H1 (cell line): Measurements from ENCODE around the gene SELPLG. TPM values are rescaled to one million over a fixed set of nuclear protein-coding genes. Genes with fewer than 3 reads are reported as not detected.
A peak's percentile ranks its signal among the peaks of the same experiment; 100 is the strongest.

Experiments
- CTCF ChIA-PET: fragments of 300-600 bp; sonication (Branson Sonifier 250); formaldehyde crosslinking; loops from one replicate; lab custom pipeline; 2021; ENCODE audit not compliant: partially characterized antibody; lab: Charles Lee
- POLR2A ChIA-PET: fragments of 300-600 bp; sonication (Branson Sonifier 250); formaldehyde crosslinking; loops from one replicate; lab custom pipeline; 2021; ENCODE audit warnings: inconsistent platforms; ENCODE audit not compliant: partially characterized antibody; lab: Charles Lee
- DNase-seq, 2 experiments: peaks; one replicate each; pipeline versions ENCODE4 v3.0.0 to v3.0.0-alpha.2; 2010 to 2022; ENCODE audit warnings: low spot score in 2 of 2, low read depth in 1 of 2, mixed read lengths in 1 of 2
- FAIRE-seq: peaks from 2 replicates; lab custom pipeline; 2011; peaks lifted over from hg19 to GRCh38; lab: Jason Lieb, UNC
- H2AFZ ChIP-seq: 2 replicates; pipeline ENCODE4 v1.8.1; 2012; ENCODE audit warnings: low read length, inconsistent platforms
- H2AK5ac ChIP-seq: 2 replicates; pipeline ENCODE4 v1.6.1; 2013; ENCODE audit warnings: low read depth, low read length
- H2BK120ac ChIP-seq: replicated peaks from 2 replicates; pipeline ENCODE3; 2013; ENCODE audit warnings: low read depth, low read length, inconsistent platforms
- H2BK12ac ChIP-seq: 2 replicates; pipeline ENCODE4 v1.6.1; 2013; ENCODE audit warnings: low read depth, low read length
- H2BK15ac ChIP-seq: 2 replicates; pipeline ENCODE4 v1.6.1; 2013; ENCODE audit warnings: low read length
- H2BK20ac ChIP-seq: 2 replicates; pipeline ENCODE4 v1.6.1; 2013; ENCODE audit warnings: low read length
- H2BK5ac ChIP-seq: 2 replicates; pipeline ENCODE4 v1.6.1; 2013; ENCODE audit warnings: low read depth, low read length
- H3K14ac ChIP-seq: 2 replicates; pipeline ENCODE4 v1.6.1; 2013; ENCODE audit warnings: inconsistent platforms; ENCODE audit not compliant: insufficient read length
- H3K18ac ChIP-seq: 2 replicates; pipeline ENCODE4 v1.6.1; 2013; ENCODE audit warnings: low read length; ENCODE audit errors: extremely low read depth
- H3K23ac ChIP-seq: 2 replicates; pipeline ENCODE4 v1.6.1; 2013; ENCODE audit warnings: inconsistent platforms; ENCODE audit not compliant: insufficient read length
- H3K23me2 ChIP-seq: 2 replicates; pipeline ENCODE4 v1.6.1; 2013; ENCODE audit warnings: low read depth, low read length
- H3K27ac ChIP-seq: 2 replicates; pipeline ENCODE4 v1.6.1; 2011; ENCODE audit warnings: low read depth, low read length, inconsistent platforms
- H3K27me3 ChIP-seq, 4 experiments: replicated peaks in 1 of 4; 1 replicate in 1 of 4; 2 replicates in 3 of 4; pipeline versions ENCODE4 v1.6.1 to v1.8.1; 2011 to 2013; ENCODE audit warnings: low read length in 3 of 4, mild to moderate bottlenecking in 3 of 4, inconsistent platforms in 2 of 4, mixed read lengths in 2 of 4, moderate library complexity in 1 of 4; ENCODE audit not compliant: control insufficient read depth in 3 of 4, insufficient read depth in 3 of 4; ENCODE audit errors: extremely low read depth in 1 of 4
- H3K36me3 ChIP-seq, 4 experiments: 2 replicates each; pipeline versions ENCODE4 v1.6.1 to v1.8.1; 2011 to 2013; ENCODE audit warnings: mild to moderate bottlenecking in 4 of 4, low read length in 3 of 4, moderate library complexity in 2 of 4, control low read depth in 1 of 4, inconsistent platforms in 1 of 4; ENCODE audit not compliant: insufficient read depth in 4 of 4, control insufficient read depth in 2 of 4
- H3K4ac ChIP-seq: replicated peaks from 2 replicates; pipeline ENCODE3; 2013; ENCODE audit warnings: low read length, low read depth, mixed read lengths, inconsistent platforms; ENCODE audit not compliant: insufficient read length
- H3K4me1 ChIP-seq, 4 experiments: replicated peaks in 1 of 4; 1 replicate in 1 of 4; 2 replicates in 3 of 4; pipeline versions ENCODE4 v1.6.1 to v1.8.1; 2011 to 2013; ENCODE audit warnings: low read length in 3 of 4, inconsistent platforms in 2 of 4, mixed read lengths in 1 of 4; ENCODE audit not compliant: insufficient read depth in 4 of 4, control insufficient read depth in 3 of 4
- H3K4me2 ChIP-seq, 2 experiments: 2 replicates each; pipeline versions ENCODE4 v1.6.1 to v1.8.1; 2011 to 2013; ENCODE audit warnings: low read depth in 2 of 2, low read length in 2 of 2, control low read depth in 1 of 2, inconsistent platforms in 1 of 2, mild to moderate bottlenecking in 1 of 2; ENCODE audit not compliant: insufficient read depth in 1 of 2
- H3K4me3 ChIP-seq, 4 experiments: fragments of 200-600, 300-600 bp in 1 of 4; sonication (generic), shearing (Covaris generic), sonication (Bioruptor Twin) in 1 of 4; 2 replicates each; pipeline versions ENCODE4 v1.5.1 to v1.8.1; 2011 to 2016; ENCODE audit warnings: low read length in 4 of 4, low read depth in 3 of 4, control low read depth in 2 of 4, inconsistent platforms in 2 of 4, mild to moderate bottlenecking in 2 of 4, mixed read lengths in 1 of 4, moderate library complexity in 1 of 4; ENCODE audit not compliant: insufficient read depth in 2 of 4; ENCODE audit errors: extremely low read depth in 1 of 4
- H3K56ac ChIP-seq: replicated peaks from 2 replicates; pipeline ENCODE3; 2013; ENCODE audit warnings: low read depth, mild to moderate bottlenecking, mixed read lengths, low read length, inconsistent platforms; ENCODE audit not compliant: insufficient read length
- H3K79me1 ChIP-seq: 2 replicates; pipeline ENCODE4 v1.6.1; 2013; ENCODE audit warnings: low read depth, low read length, control low read depth
- H3K79me2 ChIP-seq, 2 experiments: 2 replicates each; pipeline versions ENCODE4 v1.6.1 to v1.8.1; 2012 to 2013; ENCODE audit warnings: low read length in 2 of 2, mild to moderate bottlenecking in 2 of 2, inconsistent platforms in 1 of 2; ENCODE audit not compliant: insufficient read depth in 2 of 2, control insufficient read depth in 1 of 2
- H3K9ac ChIP-seq, 4 experiments: replicated peaks in 1 of 4; 1 replicate in 1 of 4; 2 replicates in 3 of 4; pipeline versions ENCODE4 v1.6.1 to v1.8.1; 2011 to 2013; ENCODE audit warnings: low read depth in 3 of 4, low read length in 3 of 4, control low read depth in 2 of 4, mild to moderate bottlenecking in 2 of 4, moderate library complexity in 2 of 4, inconsistent platforms in 1 of 4; ENCODE audit errors: extremely low read depth in 1 of 4
- H3K9me3 ChIP-seq, 2 experiments: 2 replicates each; pipeline versions ENCODE4 v1.6.1 to v1.8.1; 2012 to 2013; ENCODE audit warnings: mild to moderate bottlenecking in 2 of 2, moderate library complexity in 2 of 2, control low read depth in 1 of 2, inconsistent platforms in 1 of 2, low read depth in 1 of 2, low read length in 1 of 2, mixed read lengths in 1 of 2; ENCODE audit not compliant: insufficient read depth in 2 of 2
- H4K20me1 ChIP-seq, 2 experiments: replicated peaks in 1 of 2; 2 replicates each; pipeline versions ENCODE3 to v1.8.1; 2011 to 2013; ENCODE audit warnings: inconsistent platforms in 2 of 2, low read length in 2 of 2, mild to moderate bottlenecking in 1 of 2; ENCODE audit not compliant: insufficient read depth in 2 of 2, control insufficient read depth in 1 of 2
- H4K5ac ChIP-seq: 2 replicates; pipeline ENCODE4 v1.6.1; 2013; ENCODE audit warnings: low read length, low read depth, mixed read lengths, inconsistent platforms; ENCODE audit not compliant: insufficient read length
- H4K8ac ChIP-seq: 2 replicates; pipeline ENCODE4 v1.8.0; 2013; ENCODE audit warnings: mild to moderate bottlenecking, moderate library complexity, low read length, inconsistent platforms; ENCODE audit not compliant: insufficient read depth; ENCODE audit errors: extremely low read depth
- H4K91ac ChIP-seq: replicated peaks from 2 replicates; pipeline ENCODE3; 2013; ENCODE audit warnings: low read length, mixed read lengths, inconsistent platforms; ENCODE audit not compliant: insufficient read length
- CTCF ChIP-seq, 3 experiments: IDR thresholded peaks; 1 replicate in 2 of 3; 2 replicates in 1 of 3; pipeline versions ENCODE4 v1.5.1 to v1.6.1; 2011; ENCODE audit warnings: low read length in 3 of 3, mild to moderate bottlenecking in 3 of 3, inconsistent platforms in 2 of 3, low read depth in 1 of 3, moderate library complexity in 1 of 3; ENCODE audit not compliant: insufficient read depth in 1 of 3; ENCODE audit errors: control extremely low read depth in 1 of 3
- E2F6 ChIP-seq: IDR thresholded peaks from 2 replicates; pipeline ENCODE4 v1.6.1; 2012; ENCODE audit warnings: inconsistent platforms
- EGR1 ChIP-seq: IDR thresholded peaks from 2 replicates; pipeline ENCODE4 v1.6.1; 2011; ENCODE audit warnings: low read depth, low read length, borderline replicate concordance
- KDM1A ChIP-seq: fragments of 200-600, 300-600 bp; sonication (generic); IDR thresholded peaks from 2 replicates; pipeline ENCODE4 v1.7.1; 2016; ENCODE audit warnings: mild to moderate bottlenecking, low read length, borderline replicate concordance
- PHF8 ChIP-seq: fragments of 200-600 bp; sonication (generic); conservative IDR thresholded peaks from 2 replicates; pipeline ENCODE4 v1.7.1; 2012; ENCODE audit warnings: low read depth, mild to moderate bottlenecking, inconsistent platforms, low read length, moderate library complexity
- POLR2A ChIP-seq, 2 experiments: IDR thresholded peaks; 1 replicate in 1 of 2; 2 replicates in 1 of 2; pipeline ENCODE4 v1.6.1; 2011; ENCODE audit warnings: low read depth in 2 of 2, low read length in 2 of 2, mild to moderate bottlenecking in 2 of 2; ENCODE audit errors: control extremely low read depth in 1 of 2
- SIRT6 ChIP-seq: IDR thresholded peaks from one replicate; pipeline ENCODE4 v1.7.1; 2012; ENCODE audit warnings: low read length, inconsistent platforms
- SUZ12 ChIP-seq: fragments of 200-600 bp; sonication (generic); IDR thresholded peaks from 2 replicates; pipeline ENCODE4 v1.6.1; 2012; ENCODE audit warnings: mild to moderate bottlenecking, inconsistent platforms, low read length, moderate library complexity, mixed read lengths
- WGBS, 2 experiments: shearing (Covaris generic) in 1 of 2; methylation state at CpG; one replicate each; pipeline versions ENCODE4 v1.1.6 to v1.1.7; 2013 to 2015; ENCODE audit warnings: low lambda C conversion rate in 2 of 2, mixed read lengths in 2 of 2, inconsistent platforms in 1 of 2, low coverage in 1 of 2, missing lambda C conversion rate in 1 of 2; ENCODE audit not compliant: insufficient replicate concordance in 2 of 2, insufficient coverage in 1 of 2, insufficient read length in 1 of 2; ENCODE audit errors: extremely low coverage in 1 of 2, missing lambda C conversion rate in 1 of 2; 5-methylcytosine and 5-hydroxymethylcytosine counted together
- polyA plus RNA-seq, 7 experiments: library from polyadenylated mRNA; depleted of rRNA in 3 of 7; stranded (reverse) in 5 of 7; unstranded in 2 of 7; fragments of >200 nt in 5 of 7; fragments of 200-250 nt in 2 of 7; gene quantifications; 1 replicate in 5 of 7; 2 replicates in 1 of 7; 4 replicates in 1 of 7; pipeline versions ENCODE4 v1.2.1 to v1.2.3, GENCODE V29; 2011 to 2013; ENCODE audit warnings: missing spikeins in 2 of 7, mixed read lengths in 2 of 7
- total RNA-seq: library from RNA; stranded (reverse); fragmentation: NEBNext Ultra II Directional; extraction: Animal tissue kit (Norgen Biotek cat#: 25700); gene quantifications from 2 replicates; pipeline ENCODE4 v1.2.1, GENCODE V29; 2021

Gene SELPLG
- total and polyA plus RNA-seq, 2 of the 8 experiments (the other 6 are each of a cell fraction or from before 2014, with no cell fraction given), result 0.18 TPM; not detected in 1

GRCh38 chr12:108599948-108600701 lies 33.6 kb downstream of the SELPLG start:
- Histone ChIP-seq H4K8ac (no peak overlapping the region; the same call in 1 of the 2 replicates), H3K4ac (no peak overlapping the region), H3K23ac (no peak overlapping the region), H3K27ac (no peak overlapping the region), H3K36me3 (no peaks in the 10 kb centered on the region), H3K4me3 (no peak overlapping the region), H3K18ac (no peak overlapping the region), H2BK15ac (no peak overlapping the region), H3K4me2 (no peak overlapping the region), H3K9me3 (no peaks in the 10 kb centered on the region), H4K91ac (no peak overlapping the region), H3K79me1 (no peaks in the 10 kb centered on the region; the same call in 1 of the 2 replicates), H3K4me1 (peaks cover 0 to 10% (median 0%) of the 10 kb centered on the region in 4 experiments; a peak in 3 of 7 replicates), H3K27me3 (no peaks in the 10 kb centered on the region; a peak in 1 of 7 replicates), H2AK5ac (no peak overlapping the region), H3K79me2 (no peaks in the 10 kb centered on the region), H3K14ac (no peak overlapping the region), H2AFZ (no peak overlapping the region), H3K9ac (no peak overlapping the region), H3K23me2 (peaks cover 4% of the 10 kb centered on the region; the same call in 1 of the 2 replicates), H2BK120ac (no peak overlapping the region), H4K5ac (no peak overlapping the region), H2BK12ac (no peak overlapping the region), H2BK20ac (no peak overlapping the region), H3K56ac (no peak overlapping the region), H2BK5ac (no peak overlapping the region), H4K20me1 (peaks cover 0 to 6% of the 10 kb centered on the region in 2 experiments)
- DNase-seq, result no peak
- 89% methylated on average over 10 of the region's 10 CpGs; no CpG with 5 or more reads in 1 of the 2 experiments for WGBS, 2 experiments
- POLR2A ChIA-PET, result interaction anchor here (0.6 to 1.4 kb wide), 5 partner anchors 9 to 629 kb away, joined by 3 to 6 read pairs (median 5); partner anchors contain the start of gene ISCU
- FAIRE-seq, result no peak
- TF ChIP-seq PHF8 (no peak), POLR2A (IDR thresholded peaks at IDR 0.05; ENCODE audit: control extremely low read depth in 1 of 2, low read depth in 2 of 2, low read length in 2 of 2) (no peak), E2F6 (no peak), CTCF (IDR thresholded peaks at IDR 0.05; ENCODE audit: control extremely low read depth in 1 of 3, insufficient read depth in 1 of 3, low read depth in 1 of 3, low read length in 3 of 3) (peak in 1 of 3 experiments; percentile 23; a peak in 1 of 4 replicates), KDM1A (peak; percentile 89; the same call in 1 of the 2 replicates), SIRT6 (no peak), SUZ12 (no peak), EGR1 (no peak)
- CTCF ChIA-PET, result interaction anchor here (0.9 to 3.1 kb wide), 11 partner anchors 11 to 281 kb away, joined by 3 to 16 read pairs (median 3); no protein-coding TSS in a partner anchor
